Measurements from ENCODE around the gene MLKL. TPM values are rescaled to one million over a fixed set of nuclear protein-coding genes. Genes with fewer than 3 reads are reported as not detected.

The MLKL gene
- total RNA-seq, 1 donor from 2014 or later: 6.3 TPM

GRCh38 chr16:74745109-74745615 lies 44.5 kb upstream of the MLKL start:
- Histone ChIP-seq H3K27me3 (ENCODE audit: control insufficient read depth, insufficient read depth, low read length) (no peaks in the 10 kb centered on the region), H3K4me3 (ENCODE audit: low read depth, low read length) (no peak overlapping the region), H3K36me3 (ENCODE audit: control insufficient read depth, insufficient read depth, low read length) (no peaks in the 10 kb centered on the region)
- no peak for FAIRE-seq
- TF ChIP-seq CTCF (IDR thresholded peaks at IDR 0.05; ENCODE audit: insufficient read depth, low read length, severe bottlenecking): no peak
- no peak for DNase-seq (ENCODE audit: low read depth)

- Histone ChIP-seq H3K36me3 (ENCODE audit: control insufficient read depth, insufficient read depth, low read length) (no peaks in the 10 kb centered on the region), H3K4me3 (ENCODE audit: low read depth, low read length) (no peak overlapping the region), H3K27me3 (ENCODE audit: control insufficient read depth, insufficient read depth, low read length) (no peaks in the 10 kb centered on the region)
- no peak for TF ChIP-seq CTCF (IDR thresholded peaks at IDR 0.05; ENCODE audit: insufficient read depth, low read length, severe bottlenecking)
- FAIRE-seq: no peak
- DNase-seq (ENCODE audit: low read depth): no peak
Observed at GRCh38 chr16:74744566-74744965, 43.9 kb upstream of the MLKL start.

GRCh38 chr16:74743668-74744299 lies 43.1 kb upstream of the MLKL start:
- FAIRE-seq: peak; percentile 84
- Histone ChIP-seq H3K27me3 (ENCODE audit: control insufficient read depth, insufficient read depth, low read length) (no peaks in the 10 kb centered on the region), H3K4me3 (ENCODE audit: low read depth, low read length) (peak overlapping the region; percentile 31), H3K36me3 (ENCODE audit: control insufficient read depth, insufficient read depth, low read length) (no peaks in the 10 kb centered on the region)
- no peak for TF ChIP-seq CTCF (IDR thresholded peaks at IDR 0.05; ENCODE audit: insufficient read depth, low read length, severe bottlenecking)
- DNase-seq (ENCODE audit: low read depth): peak; percentile 98

DNA sequence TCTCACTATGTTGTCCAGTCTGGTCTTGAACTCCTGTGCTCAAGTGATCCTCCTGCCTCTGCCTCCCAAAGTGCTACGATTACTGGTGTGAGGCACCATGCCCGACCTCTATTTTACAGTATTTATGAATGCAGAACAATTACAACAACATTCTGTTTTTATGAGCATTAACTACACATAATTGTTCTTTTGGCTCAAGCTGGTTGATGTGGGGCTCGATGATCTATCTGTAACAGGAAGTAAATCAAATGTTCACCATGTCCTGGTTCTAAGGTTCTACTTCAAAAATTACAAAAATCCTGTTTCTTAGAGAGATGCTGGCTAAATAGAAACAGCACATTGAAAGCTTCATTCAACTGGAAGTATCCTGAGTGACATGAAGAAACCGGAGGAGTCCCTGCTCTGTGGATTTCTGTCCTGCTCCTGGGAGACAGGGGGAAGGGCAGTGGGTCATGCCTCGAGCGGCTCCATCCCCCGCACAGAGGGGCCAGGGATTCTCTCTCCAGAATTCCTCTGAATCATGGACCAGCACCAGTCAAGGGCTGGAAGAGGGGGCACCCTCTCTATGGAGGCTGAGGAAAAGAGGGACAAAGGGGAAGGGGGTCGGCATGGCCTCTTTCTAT lies 42.5 kb upstream of the MLKL start:
- DNase-seq (ENCODE audit: low read depth) (no peak), FAIRE-seq (no peak)
- no peaks in the 10 kb centered on the region for H3K36me3 ChIP-seq (ENCODE audit: control insufficient read depth, insufficient read depth, low read length)
- no peak for TF ChIP-seq CTCF (IDR thresholded peaks at IDR 0.05; ENCODE audit: insufficient read depth, low read length, severe bottlenecking)
- H3K27me3 ChIP-seq (ENCODE audit: control insufficient read depth, insufficient read depth, low read length): no peaks in the 10 kb centered on the region
- no peak overlapping the region for H3K4me3 ChIP-seq (ENCODE audit: low read depth, low read length)

- DNase-seq (ENCODE audit: low read depth) (peak; percentile 22), FAIRE-seq (no peak)
- H3K36me3 ChIP-seq (ENCODE audit: control insufficient read depth, insufficient read depth, low read length): no peaks in the 10 kb centered on the region
- no peak for TF ChIP-seq CTCF (IDR thresholded peaks at IDR 0.05; ENCODE audit: insufficient read depth, low read length, severe bottlenecking)
- H3K27me3 ChIP-seq (ENCODE audit: control insufficient read depth, insufficient read depth, low read length): no peaks in the 10 kb centered on the region
- H3K4me3 ChIP-seq (ENCODE audit: low read depth, low read length): no peak overlapping the region
Observed at GRCh38 chr16:74742051-74742481, 41.4 kb upstream of the MLKL start.

All from bronchial epithelial cell (primary cell).